ENCODE data around the gene DDX3Y. TPM values are rescaled to one million over a fixed set of nuclear protein-coding genes. Genes with fewer than 3 reads are reported as not detected.

The DDX3Y gene
- total and polyA plus RNA-seq, 2 donors from 2014 or later = 16.2 TPM; not detected in 1

DNA sequence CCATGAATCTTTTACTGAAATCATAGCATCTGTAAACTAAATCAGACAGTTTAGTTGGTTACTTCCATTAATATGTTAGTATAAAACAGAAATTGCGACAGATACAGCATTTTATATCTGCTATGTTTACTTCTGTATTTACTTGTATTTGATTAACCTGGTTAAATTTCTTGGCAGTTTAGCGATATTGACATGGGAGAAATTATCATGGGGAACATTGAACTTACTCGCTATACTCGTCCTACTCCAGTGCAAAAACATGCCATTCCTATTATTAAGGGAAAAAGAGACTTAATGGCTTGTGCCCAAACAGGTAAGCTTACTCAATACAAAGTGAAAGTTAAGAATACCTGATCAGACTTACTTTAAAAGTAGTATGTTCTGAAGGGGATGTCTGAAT, 8.9 kb downstream of the DDX3Y start:
- DNase-seq (no peak), FAIRE-seq (no peak)
- Histone ChIP-seq H3K27ac (ENCODE audit: low read depth in 2 of 2, low read length in 2 of 2) (no peak overlapping the region), H3K9ac (ENCODE audit: low read length in 3 of 3) (no peak overlapping the region), H3K36me3 (ENCODE audit: control insufficient read depth in 2 of 3, insufficient read depth in 3 of 3, low read length in 3 of 3) (peaks cover 0 to 52% (median 11%) of the 10 kb centered on the region in 3 donors), H3K9me3 (ENCODE audit: control insufficient read depth in 2 of 3, insufficient read depth in 1 of 3, low read length in 3 of 3) (no peaks in the 10 kb centered on the region), H3K27me3 (ENCODE audit: control insufficient read depth, insufficient read depth, low read length) (no peaks in the 10 kb centered on the region), H3K4me1 (ENCODE audit: control insufficient read depth in 2 of 3, insufficient read depth in 2 of 3, low read depth in 1 of 3, low read length in 3 of 3) (no peaks in the 10 kb centered on the region), H3K4me3 (ENCODE audit: low read length in 3 of 3) (no peak overlapping the region)
- intact Hi-C loops (cut with DNase I) = no loop called here
- TF ChIP-seq CTCF (IDR thresholded peaks at IDR 0.05; ENCODE audit: borderline replicate concordance, extremely low read depth, insufficient read depth) = no peak

DNA sequence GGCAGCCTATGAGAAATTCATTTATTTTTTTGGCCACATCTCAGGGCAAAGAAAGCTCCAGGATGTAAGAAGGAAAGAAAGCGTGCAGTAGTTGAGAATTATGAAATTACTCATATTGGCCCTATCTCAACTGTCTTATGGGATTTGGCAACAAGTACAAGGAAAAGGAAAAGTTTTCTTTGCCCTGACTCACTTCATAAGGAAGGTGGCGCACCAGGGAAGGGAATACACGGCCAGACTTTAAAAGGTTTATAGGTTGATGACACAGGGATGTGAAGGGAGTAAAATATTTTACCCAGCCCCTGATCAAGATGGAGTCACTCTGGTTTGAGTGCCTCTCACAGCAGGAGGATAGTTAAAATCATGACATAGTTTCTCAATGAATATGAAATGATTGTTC, 23.4 kb downstream of the DDX3Y start:
- FAIRE-seq = no peak
- Histone ChIP-seq H3K4me3 (ENCODE audit: low read length in 3 of 3) (no peak overlapping the region), H3K9me3 (ENCODE audit: control insufficient read depth in 2 of 3, insufficient read depth in 1 of 3, low read length in 3 of 3) (no peaks in the 10 kb centered on the region), H3K36me3 (ENCODE audit: control insufficient read depth in 2 of 3, insufficient read depth in 3 of 3, low read length in 3 of 3) (no peaks in the 10 kb centered on the region), H3K4me1 (ENCODE audit: control insufficient read depth in 2 of 3, insufficient read depth in 2 of 3, low read depth in 1 of 3, low read length in 3 of 3) (no peaks in the 10 kb centered on the region), H3K27me3 (ENCODE audit: control insufficient read depth, insufficient read depth, low read length) (no peaks in the 10 kb centered on the region), H3K27ac (ENCODE audit: low read depth in 2 of 2, low read length in 2 of 2) (no peak overlapping the region), H3K9ac (ENCODE audit: low read length in 3 of 3) (no peak overlapping the region)
- DNase-seq = peak in 1 of 5 donors; percentile 20
- intact Hi-C loops (cut with DNase I) = no loop called here
- TF ChIP-seq CTCF (IDR thresholded peaks at IDR 0.05; ENCODE audit: borderline replicate concordance, extremely low read depth, insufficient read depth) = no peak

DNA sequence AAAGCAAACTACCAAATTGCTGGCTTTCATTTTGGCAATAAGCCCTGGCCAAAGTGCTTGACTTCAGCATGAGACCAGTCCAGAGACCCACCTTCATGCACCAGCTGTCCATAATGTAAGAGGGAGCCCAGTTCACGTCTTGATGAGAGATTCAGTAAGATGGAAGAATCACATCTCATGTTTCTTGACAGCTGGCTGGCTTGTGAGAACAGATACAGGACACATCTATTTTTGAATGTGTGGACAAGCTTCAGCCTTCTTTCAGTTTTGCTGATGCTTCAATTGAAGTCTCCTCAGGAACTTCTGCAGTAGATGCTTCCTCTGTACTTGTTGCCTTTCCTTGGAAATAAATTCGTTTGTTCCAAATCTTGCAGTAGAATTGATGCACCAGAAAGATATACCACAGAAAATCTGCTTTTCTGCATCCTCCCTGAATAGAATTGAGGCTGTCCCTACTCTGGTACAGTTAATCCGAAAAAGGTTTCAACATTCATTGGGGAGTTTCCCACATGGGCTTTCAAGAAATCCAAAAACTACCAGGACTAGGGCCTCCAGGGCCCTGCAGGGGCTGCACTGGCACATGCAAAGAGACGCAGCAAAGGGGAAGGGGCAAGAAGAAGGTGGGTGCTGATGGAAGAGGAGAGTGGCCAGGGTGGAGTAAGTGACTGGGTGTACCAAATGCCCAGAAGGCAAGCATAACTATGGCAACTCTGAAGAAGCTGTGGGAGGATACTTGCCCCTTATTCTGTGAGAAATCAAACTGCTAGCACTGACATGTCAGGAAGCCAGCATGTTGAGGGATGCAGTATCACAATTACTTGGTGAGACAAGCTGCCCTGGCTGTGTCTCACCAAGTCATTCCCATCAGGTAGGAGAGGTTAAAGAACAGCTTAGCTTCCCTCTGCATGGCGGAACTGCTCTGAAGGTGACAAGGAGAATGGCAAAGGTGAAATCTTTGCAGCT, 37.3 kb downstream of the DDX3Y start:
- no peak for FAIRE-seq
- no peak for TF ChIP-seq CTCF (IDR thresholded peaks at IDR 0.05; ENCODE audit: borderline replicate concordance, extremely low read depth, insufficient read depth)
- Histone ChIP-seq H3K9me3 (ENCODE audit: control insufficient read depth in 2 of 3, insufficient read depth in 1 of 3, low read length in 3 of 3) (no peaks in the 10 kb centered on the region), H3K27me3 (ENCODE audit: control insufficient read depth, insufficient read depth, low read length) (no peaks in the 10 kb centered on the region), H3K27ac (ENCODE audit: low read depth in 2 of 2, low read length in 2 of 2) (no peak overlapping the region), H3K9ac (ENCODE audit: low read length in 3 of 3) (no peak overlapping the region), H3K36me3 (ENCODE audit: control insufficient read depth in 2 of 3, insufficient read depth in 3 of 3, low read length in 3 of 3) (no peaks in the 10 kb centered on the region), H3K4me1 (ENCODE audit: control insufficient read depth in 2 of 3, insufficient read depth in 2 of 3, low read depth in 1 of 3, low read length in 3 of 3) (no peaks in the 10 kb centered on the region), H3K4me3 (ENCODE audit: low read length in 3 of 3) (no peak overlapping the region)
- no peak for DNase-seq
- intact Hi-C loops (cut with DNase I) = no loop called here

Other genes with a start within 250 kb of the DDX3Y start
- gene USP9Y, start 203.6 kb upstream of the DDX3Y start, total RNA-seq = not detected
- gene USP9Y, start 203.6 kb upstream of the DDX3Y start, polyA plus RNA-seq (ENCODE audit: insufficient read depth, low read depth, low replicate concordance) = 13.7 TPM

Measured in kidney (tissue), 14 donors.